Measurements from ENCODE around the gene ARHGAP24. TPM values are rescaled to one million over a fixed set of nuclear protein-coding genes. Genes with fewer than 3 reads are reported as not detected.

The ARHGAP24 gene
- total RNA-seq, 1 experiment from 2014 or later = 17.4 TPM

DNA sequence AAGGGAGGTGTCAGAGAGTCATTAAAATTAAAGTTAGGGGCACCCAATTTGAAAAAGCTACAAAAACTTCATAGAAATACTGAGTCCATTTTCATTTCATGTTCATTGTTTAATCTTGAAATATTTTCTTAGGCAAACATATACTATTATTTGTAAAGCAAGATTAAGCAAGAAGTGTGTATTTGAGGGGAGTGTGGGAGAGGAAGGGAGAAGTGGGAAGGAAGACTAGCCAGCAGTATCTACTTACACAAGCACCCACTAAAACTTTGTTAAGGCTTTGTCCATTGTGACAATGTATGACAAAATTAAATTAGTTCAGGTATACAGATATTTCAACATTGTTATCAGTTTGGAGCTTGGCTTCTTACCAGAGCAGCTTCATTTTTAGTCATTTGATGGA, 222.9 kb downstream of the ARHGAP24 start:
- DNase-seq (ENCODE audit: low read depth, low spot score) = no peak
- no peak overlapping the region for H3K27ac ChIP-seq (ENCODE audit: low read length)
- intact Hi-C loops (cut with micrococcal nuclease; ENCODE audit: unreplicated experiment) = no loop called here
- H3K4me1 ChIP-seq (ENCODE audit: control insufficient read depth, insufficient read depth, low read length) = no peaks in the 10 kb centered on the region
- no peaks in the 10 kb centered on the region; the same call in 1 of the 2 replicates for H3K36me3 ChIP-seq (ENCODE audit: control insufficient read depth, insufficient read depth, low read length)
- H3K4me3 ChIP-seq (ENCODE audit: low read depth in 2 of 2, low read length in 2 of 2) = no peak overlapping the region
- ATAC-seq = no peak
- in situ Hi-C loops (cut with HindIII; ENCODE audit: low pct_unique_long_range_greater_than_20kb, low sequenced_read_pairs) = no loop called here
- H3K27me3 ChIP-seq (ENCODE audit: control insufficient read depth, insufficient read depth, low read length) = no peaks in the 10 kb centered on the region
- no peaks in the 10 kb centered on the region for H3K9me3 ChIP-seq (ENCODE audit: control insufficient read depth, insufficient read depth, low read depth, low read length)
- no peak for TF ChIP-seq TCF7L2 (IDR thresholded peaks at IDR 0.05; ENCODE audit: low read depth, low read length)
- TF ChIP-seq SIN3A (IDR thresholded peaks at IDR 0.05; ENCODE audit: borderline replicate concordance, insufficient read depth, low read depth, low read length) = no peak
- no peak for TF ChIP-seq POLR2AphosphoS5 (IDR thresholded peaks at IDR 0.05; ENCODE audit: low read depth, low read length)
- TF ChIP-seq, protein P1, sequence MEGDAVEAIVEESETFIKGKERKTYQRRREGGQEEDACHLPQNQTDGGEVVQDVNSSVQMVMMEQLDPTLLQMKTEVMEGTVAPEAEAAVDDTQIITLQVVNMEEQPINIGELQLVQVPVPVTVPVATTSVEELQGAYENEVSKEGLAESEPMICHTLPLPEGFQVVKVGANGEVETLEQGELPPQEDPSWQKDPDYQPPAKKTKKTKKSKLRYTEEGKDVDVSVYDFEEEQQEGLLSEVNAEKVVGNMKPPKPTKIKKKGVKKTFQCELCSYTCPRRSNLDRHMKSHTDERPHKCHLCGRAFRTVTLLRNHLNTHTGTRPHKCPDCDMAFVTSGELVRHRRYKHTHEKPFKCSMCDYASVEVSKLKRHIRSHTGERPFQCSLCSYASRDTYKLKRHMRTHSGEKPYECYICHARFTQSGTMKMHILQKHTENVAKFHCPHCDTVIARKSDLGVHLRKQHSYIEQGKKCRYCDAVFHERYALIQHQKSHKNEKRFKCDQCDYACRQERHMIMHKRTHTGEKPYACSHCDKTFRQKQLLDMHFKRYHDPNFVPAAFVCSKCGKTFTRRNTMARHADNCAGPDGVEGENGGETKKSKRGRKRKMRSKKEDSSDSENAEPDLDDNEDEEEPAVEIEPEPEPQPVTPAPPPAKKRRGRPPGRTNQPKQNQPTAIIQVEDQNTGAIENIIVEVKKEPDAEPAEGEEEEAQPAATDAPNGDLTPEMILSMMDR (IDR thresholded peaks at IDR 0.05) = no peak
- TF ChIP-seq, protein P2, sequence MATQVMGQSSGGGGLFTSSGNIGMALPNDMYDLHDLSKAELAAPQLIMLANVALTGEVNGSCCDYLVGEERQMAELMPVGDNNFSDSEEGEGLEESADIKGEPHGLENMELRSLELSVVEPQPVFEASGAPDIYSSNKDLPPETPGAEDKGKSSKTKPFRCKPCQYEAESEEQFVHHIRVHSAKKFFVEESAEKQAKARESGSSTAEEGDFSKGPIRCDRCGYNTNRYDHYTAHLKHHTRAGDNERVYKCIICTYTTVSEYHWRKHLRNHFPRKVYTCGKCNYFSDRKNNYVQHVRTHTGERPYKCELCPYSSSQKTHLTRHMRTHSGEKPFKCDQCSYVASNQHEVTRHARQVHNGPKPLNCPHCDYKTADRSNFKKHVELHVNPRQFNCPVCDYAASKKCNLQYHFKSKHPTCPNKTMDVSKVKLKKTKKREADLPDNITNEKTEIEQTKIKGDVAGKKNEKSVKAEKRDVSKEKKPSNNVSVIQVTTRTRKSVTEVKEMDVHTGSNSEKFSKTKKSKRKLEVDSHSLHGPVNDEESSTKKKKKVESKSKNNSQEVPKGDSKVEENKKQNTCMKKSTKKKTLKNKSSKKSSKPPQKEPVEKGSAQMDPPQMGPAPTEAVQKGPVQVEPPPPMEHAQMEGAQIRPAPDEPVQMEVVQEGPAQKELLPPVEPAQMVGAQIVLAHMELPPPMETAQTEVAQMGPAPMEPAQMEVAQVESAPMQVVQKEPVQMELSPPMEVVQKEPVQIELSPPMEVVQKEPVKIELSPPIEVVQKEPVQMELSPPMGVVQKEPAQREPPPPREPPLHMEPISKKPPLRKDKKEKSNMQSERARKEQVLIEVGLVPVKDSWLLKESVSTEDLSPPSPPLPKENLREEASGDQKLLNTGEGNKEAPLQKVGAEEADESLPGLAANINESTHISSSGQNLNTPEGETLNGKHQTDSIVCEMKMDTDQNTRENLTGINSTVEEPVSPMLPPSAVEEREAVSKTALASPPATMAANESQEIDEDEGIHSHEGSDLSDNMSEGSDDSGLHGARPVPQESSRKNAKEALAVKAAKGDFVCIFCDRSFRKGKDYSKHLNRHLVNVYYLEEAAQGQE (IDR thresholded peaks at IDR 0.05; ENCODE audit: insufficient read depth in 1 of 2, low read depth in 2 of 2, low read length in 1 of 2) = no peak
- BruUV-seq (replicated peaks) = no TSS peak
- CTCF ChIA-PET = no interaction called here
- POLR2A ChIA-PET = no interaction called here

DNA sequence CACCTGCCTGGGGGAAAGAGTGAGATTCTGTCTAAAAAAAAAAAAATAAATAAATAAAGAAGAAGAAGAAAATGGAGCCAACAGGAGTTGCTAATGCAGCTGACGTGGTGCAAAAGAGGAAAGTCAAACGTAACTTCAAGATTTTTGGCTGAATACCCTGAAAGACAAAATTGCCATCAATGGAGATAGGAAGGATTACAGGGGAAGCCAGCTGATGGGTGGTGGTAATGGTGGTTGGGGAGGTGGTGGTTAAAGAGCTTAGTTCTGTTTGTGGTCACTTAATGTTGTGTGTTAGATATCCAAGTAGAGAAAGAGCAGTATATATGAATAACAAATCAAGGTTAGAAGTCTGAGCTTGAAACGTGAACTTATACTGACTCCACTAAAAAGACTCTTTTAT, 225.4 kb downstream of the ARHGAP24 start:
- ATAC-seq = no peak
- H3K36me3 ChIP-seq (ENCODE audit: control insufficient read depth, insufficient read depth, low read length) = no peaks in the 10 kb centered on the region; the same call in 1 of the 2 replicates
- intact Hi-C loops (cut with micrococcal nuclease; ENCODE audit: unreplicated experiment) = no loop called here
- CTCF ChIA-PET = no interaction called here
- TF ChIP-seq, protein P2 (IDR thresholded peaks at IDR 0.05; ENCODE audit: insufficient read depth in 1 of 2, low read depth in 2 of 2, low read length in 1 of 2) = no peak
- TF ChIP-seq SIN3A (IDR thresholded peaks at IDR 0.05; ENCODE audit: borderline replicate concordance, insufficient read depth, low read depth, low read length) (no peak), POLR2AphosphoS5 (IDR thresholded peaks at IDR 0.05; ENCODE audit: low read depth, low read length) (no peak)
- H3K4me1 ChIP-seq (ENCODE audit: control insufficient read depth, insufficient read depth, low read length) = no peaks in the 10 kb centered on the region
- no peak overlapping the region for H3K27ac ChIP-seq (ENCODE audit: low read length)
- BruUV-seq (replicated peaks) = no TSS peak
- no peak for DNase-seq (ENCODE audit: low read depth, low spot score)
- POLR2A ChIA-PET = no interaction called here
- no peak overlapping the region for H3K4me3 ChIP-seq (ENCODE audit: low read depth in 2 of 2, low read length in 2 of 2)
- no peaks in the 10 kb centered on the region for H3K27me3 ChIP-seq (ENCODE audit: control insufficient read depth, insufficient read depth, low read length)
- no peaks in the 10 kb centered on the region for H3K9me3 ChIP-seq (ENCODE audit: control insufficient read depth, insufficient read depth, low read depth, low read length)
- in situ Hi-C loops (cut with HindIII; ENCODE audit: low pct_unique_long_range_greater_than_20kb, low sequenced_read_pairs) = no loop called here
